Brain microvascular endothelial cell (primary cell): ENCODE measurements around the gene SGSM2.

ENCODE experiments used
- DNase-seq: peaks from one replicate; pipeline ENCODE4 v3.0.0-alpha.2; 2020
- H3K27ac ChIP-seq: fragments of 250-450 bp; sonication (Bioruptor Pico); 2 replicates; pipeline ENCODE4 v1.5.1; 2020; ENCODE audit warnings: mild to moderate bottlenecking, moderate library complexity
- H3K27me3 ChIP-seq: fragments of 250-450 bp; sonication (Bioruptor Pico); replicated peaks from 2 replicates; pipeline ENCODE4 v1.5.1; 2020; ENCODE audit warnings: mild to moderate bottlenecking
- H3K36me3 ChIP-seq: fragments of 250-450 bp; sonication (Bioruptor Pico); replicated peaks from 2 replicates; pipeline ENCODE4 v1.5.1; 2020; ENCODE audit warnings: mild to moderate bottlenecking
- H3K4me3 ChIP-seq: 2 replicates; pipeline ENCODE4 v1.5.1; 2011; ENCODE audit warnings: low read depth, mild to moderate bottlenecking, control low read depth, low read length, moderate library complexity
- in situ Hi-C: cut with HindIII; loops from 2 replicates; pipeline ENCODE4 v1.10.0; 2017; ENCODE audit warnings: low sequenced_read_pairs, low pct_ligation_motif_present
- TF ChIP-seq, protein P1 (sequence below): IDR thresholded peaks from 2 replicates; pipeline ENCODE4 v1.5.1; 2011; ENCODE audit warnings: low read depth, mild to moderate bottlenecking, moderate library complexity, low read length, control low read depth, inconsistent platforms; ENCODE audit errors: missing control alignments

Gene SGSM2

DNA sequence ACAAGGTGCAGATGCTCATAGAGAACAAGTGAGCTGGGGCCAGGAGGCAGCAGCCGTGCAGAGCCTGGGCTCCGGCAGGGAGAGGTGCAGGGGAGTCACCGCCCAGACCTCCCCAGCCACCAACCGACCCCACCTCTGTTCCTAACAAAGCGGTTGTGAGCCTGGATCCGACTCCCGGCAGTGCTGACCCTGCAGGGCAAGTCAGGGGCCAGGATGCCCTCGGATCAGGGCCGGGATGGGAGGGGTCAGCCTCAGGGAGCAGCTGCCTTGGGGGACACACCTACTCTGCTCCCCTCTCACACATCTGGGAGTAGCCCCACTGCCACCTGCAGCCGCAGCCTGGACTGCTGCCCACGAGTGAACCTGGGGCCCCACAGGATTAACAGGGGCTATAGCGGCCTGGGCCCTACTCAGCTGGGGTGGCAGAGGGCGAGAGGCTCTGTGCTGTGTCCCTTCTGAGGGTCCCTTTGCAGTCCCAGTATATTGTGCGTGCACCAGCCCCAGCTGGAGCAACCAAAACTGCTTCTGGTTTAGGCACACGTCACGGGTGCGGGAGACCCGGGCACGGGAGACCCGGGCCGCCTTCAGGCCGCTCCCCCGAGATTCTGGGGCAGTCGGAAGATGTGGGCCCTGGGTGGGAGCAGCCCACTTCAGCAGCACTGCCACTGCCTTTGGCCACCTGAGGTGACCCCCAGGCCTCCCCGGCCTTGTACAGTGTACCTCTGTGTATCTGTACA, 42.4 kb downstream of the SGSM2 start:
- TF ChIP-seq, protein P1, sequence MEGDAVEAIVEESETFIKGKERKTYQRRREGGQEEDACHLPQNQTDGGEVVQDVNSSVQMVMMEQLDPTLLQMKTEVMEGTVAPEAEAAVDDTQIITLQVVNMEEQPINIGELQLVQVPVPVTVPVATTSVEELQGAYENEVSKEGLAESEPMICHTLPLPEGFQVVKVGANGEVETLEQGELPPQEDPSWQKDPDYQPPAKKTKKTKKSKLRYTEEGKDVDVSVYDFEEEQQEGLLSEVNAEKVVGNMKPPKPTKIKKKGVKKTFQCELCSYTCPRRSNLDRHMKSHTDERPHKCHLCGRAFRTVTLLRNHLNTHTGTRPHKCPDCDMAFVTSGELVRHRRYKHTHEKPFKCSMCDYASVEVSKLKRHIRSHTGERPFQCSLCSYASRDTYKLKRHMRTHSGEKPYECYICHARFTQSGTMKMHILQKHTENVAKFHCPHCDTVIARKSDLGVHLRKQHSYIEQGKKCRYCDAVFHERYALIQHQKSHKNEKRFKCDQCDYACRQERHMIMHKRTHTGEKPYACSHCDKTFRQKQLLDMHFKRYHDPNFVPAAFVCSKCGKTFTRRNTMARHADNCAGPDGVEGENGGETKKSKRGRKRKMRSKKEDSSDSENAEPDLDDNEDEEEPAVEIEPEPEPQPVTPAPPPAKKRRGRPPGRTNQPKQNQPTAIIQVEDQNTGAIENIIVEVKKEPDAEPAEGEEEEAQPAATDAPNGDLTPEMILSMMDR: no peak
- Histone ChIP-seq H3K36me3 (peaks cover 8% of the 10 kb centered on the region), H3K4me3 (no peak overlapping the region), H3K27ac (no peak overlapping the region), H3K27me3 (no peaks in the 10 kb centered on the region)
- DNase-seq: no peak
- in situ Hi-C loops: no loop called here

DNA sequence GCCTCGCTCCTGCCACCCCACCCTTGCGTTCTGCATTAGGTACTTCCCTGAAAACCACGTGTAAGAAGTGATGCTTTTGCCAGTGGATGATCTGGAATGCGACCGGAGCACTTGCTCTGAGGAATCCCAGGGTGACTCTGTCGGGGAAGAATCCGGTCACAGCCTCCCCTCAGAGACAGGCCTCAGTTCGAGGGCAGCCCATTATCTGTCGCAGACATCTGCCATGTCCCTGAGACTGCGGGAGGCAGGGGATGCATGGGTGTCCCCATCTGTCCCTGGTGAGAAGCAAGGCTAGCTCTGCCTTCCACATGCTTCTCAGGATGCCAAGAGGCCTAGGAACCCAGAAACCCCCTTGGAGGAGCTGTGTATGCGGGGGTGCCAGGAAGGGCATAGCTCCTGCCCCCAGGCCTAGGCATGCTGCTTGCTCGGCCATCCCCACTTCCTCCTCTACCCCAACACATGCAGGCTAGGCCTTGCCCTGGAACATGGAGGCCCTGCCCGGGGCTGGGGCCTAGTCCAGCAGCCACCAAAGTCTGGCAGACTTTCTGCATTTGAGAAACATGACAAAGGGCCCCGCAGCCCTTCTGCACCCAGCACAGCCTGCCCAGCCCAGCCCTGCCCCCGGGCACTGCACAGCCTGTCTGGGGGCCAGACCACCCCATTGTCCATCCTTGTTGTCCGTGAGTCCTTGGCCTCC, 43.1 kb downstream of the SGSM2 start:
- no peak overlapping the region for H3K4me3 ChIP-seq
- no peak for DNase-seq
- TF ChIP-seq, protein P1: no peak
- H3K36me3 ChIP-seq: peaks cover 8% of the 10 kb centered on the region
- no peak overlapping the region for H3K27ac ChIP-seq
- in situ Hi-C loops: no loop called here
- H3K27me3 ChIP-seq: no peaks in the 10 kb centered on the region

DNA sequence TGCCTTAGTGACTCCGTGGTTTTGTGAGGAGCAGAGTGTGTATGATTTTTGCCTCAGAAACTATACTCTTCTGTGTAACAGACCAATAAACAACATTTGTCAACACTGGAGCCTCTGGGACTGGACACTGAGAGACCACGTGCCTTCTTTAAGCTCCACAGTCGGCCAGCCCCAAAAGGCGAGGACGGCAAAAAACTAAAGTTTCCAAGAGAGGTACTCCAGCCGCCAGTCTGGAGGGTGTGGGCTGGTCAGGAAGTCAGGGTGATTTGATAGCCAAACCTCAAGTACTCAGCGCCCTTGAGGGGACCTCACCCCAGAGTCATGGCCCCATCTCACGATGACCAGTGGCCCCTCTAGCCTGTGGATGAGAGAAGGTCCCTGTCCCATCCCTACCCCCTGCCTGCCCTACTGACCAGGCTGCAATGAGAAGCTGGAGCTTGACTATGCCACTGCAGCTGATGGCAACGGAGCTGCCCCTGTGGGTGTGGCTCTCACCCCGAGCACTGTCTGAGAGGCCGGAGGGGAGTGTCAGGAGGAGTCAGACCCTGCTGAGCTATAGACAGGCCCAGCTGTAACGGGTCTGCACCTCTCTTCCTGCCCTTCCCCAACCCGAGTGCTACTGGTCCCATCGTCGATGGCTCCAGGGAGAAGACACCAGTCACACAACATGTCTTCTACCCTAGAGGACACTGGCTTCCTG, 43.8 kb downstream of the SGSM2 start:
- no peak for DNase-seq
- TF ChIP-seq, protein P1: no peak
- in situ Hi-C loops: no loop called here
- Histone ChIP-seq H3K36me3 (peaks cover 9% of the 10 kb centered on the region), H3K27me3 (no peaks in the 10 kb centered on the region), H3K4me3 (no peak overlapping the region), H3K27ac (no peak overlapping the region)

DNA sequence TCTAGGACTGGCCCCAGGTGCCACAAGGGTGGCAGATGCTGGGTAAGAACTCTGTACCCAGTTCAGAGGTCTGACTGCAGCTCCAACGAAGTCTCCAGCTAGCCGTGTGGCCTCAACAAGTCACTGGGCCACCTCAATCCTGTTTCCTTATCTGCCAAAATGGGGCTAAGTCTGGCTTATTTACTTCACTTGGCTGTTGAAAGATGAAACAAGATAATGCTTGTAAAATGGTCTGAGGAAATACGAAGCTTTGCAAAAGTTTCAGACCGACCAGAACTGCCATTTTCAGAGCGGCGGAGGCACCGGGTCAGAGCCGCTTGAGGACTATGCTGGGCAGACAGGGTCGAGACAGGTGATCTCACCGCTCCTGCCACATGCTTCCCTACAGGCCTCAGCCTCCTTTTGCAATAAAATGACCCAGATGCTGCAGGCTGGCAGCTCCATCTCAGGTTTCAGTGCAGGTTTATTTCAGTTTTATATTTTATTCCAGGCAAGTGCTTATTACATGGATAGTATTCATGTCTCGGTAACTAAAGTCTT, 46.4 kb downstream of the SGSM2 start:
- in situ Hi-C loops: no loop called here
- Histone ChIP-seq H3K4me3 (no peak overlapping the region), H3K27ac (no peak overlapping the region), H3K27me3 (no peaks in the 10 kb centered on the region), H3K36me3 (peaks cover 10% of the 10 kb centered on the region)
- DNase-seq: no peak
- TF ChIP-seq, protein P1: no peak

DNA sequence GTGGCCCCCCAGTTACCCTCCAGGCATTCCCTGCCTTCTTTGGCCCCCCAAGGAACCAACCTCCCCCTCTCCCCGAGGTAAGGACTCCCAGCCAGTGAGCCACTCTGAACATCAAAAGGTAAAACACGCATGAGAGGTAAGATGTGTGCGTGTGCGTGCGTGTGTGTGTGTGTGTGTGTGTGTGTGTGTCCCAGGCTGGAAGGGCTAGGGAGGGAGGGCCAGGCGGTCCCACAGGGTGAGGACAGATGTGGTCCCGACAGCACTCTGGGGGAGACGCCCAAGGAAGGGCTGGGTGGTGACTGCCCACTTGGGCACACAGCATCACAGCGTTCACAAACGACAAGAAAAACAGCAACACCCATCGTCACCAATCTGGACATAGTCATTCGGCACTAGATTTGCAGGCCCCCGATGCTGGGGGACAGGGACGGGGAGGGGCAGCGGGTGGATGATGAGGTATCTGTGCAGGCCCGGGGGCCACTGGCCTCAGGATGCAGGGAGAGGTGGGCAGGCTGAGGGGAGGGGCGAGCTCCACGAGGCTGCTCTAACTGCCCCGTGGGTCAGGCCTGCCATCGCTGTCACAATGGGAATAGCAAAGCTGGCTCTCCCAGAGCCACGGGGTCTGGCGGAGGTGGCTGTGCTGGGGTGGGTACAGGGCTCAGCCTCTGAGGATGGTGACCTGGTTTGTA, 47.3 kb downstream of the SGSM2 start:
- in situ Hi-C loops: no loop called here
- Histone ChIP-seq H3K27ac (no peak overlapping the region), H3K36me3 (peaks cover 10% of the 10 kb centered on the region), H3K4me3 (no peak overlapping the region), H3K27me3 (no peaks in the 10 kb centered on the region)
- TF ChIP-seq, protein P1: no peak
- no peak for DNase-seq
